Stimulated activated CD8-positive, alpha-beta memory T cell treated with anti-CD3 and anti-CD28 coated beads, Interleukin-7, amount 100 ng/mL, for 24 hours (primary cell): ENCODE results near the gene EXD3.

Experiments used
- DNase-seq: peaks from one replicate; pipeline ENCODE4 v3.0.0-alpha.2; 2020; ENCODE audit warnings: low read depth

The EXD3 gene

DNA sequence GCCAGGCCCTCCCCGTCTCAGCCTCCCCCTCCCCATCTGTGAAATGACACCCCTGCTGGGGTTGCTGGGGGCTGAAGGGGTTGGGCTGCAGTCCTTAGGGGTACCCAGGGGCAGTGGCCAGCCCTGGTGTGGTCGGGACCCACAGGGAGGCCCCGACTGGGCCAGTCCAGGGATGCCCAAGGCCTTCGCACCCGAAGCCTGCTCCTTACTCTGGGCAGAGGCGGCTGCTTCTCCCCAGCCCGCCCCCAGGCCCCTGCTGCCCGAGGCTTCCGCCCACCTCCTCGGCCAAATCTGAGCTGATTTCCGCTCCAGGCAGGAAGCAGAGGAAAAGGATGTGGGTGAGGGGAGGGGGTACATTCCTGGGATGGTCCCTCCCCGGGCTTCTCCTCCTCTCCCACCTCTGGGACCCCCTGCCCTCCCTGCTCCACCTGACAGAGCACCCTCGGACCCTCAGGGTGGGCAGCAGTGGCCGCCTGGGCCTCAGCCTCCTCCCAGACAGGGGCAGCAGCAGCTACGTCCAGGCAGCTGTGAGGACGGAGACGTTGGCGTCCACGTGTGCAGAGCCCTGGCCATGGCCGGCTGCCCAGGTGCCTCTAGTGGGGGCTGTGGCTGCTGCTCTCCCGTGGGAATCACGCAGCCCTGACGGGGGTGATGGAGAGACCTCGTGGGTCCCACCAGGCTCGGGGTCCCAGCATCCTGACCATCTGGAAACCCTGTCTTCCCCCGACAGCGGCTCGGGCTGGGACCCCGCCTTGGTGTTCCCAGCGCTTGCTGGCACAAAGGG lies 116.7 kb downstream of the EXD3 start:
- DNase-seq, result no peak

DNA sequence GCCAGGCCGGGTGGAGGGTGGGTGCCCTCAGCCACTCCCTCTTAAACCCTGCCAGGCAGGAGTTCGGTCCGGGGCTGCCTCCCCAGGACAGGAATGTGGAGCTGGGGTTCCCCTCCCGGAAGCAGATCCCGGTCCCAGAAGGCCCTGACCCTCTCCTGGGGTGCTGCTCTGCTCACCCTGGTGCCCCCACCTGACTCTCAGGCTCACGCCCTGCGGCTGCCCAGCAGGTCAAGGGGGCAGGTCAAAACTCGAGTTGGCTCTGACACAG lies 117.2 kb downstream of the EXD3 start:
- no peak for DNase-seq

DNA sequence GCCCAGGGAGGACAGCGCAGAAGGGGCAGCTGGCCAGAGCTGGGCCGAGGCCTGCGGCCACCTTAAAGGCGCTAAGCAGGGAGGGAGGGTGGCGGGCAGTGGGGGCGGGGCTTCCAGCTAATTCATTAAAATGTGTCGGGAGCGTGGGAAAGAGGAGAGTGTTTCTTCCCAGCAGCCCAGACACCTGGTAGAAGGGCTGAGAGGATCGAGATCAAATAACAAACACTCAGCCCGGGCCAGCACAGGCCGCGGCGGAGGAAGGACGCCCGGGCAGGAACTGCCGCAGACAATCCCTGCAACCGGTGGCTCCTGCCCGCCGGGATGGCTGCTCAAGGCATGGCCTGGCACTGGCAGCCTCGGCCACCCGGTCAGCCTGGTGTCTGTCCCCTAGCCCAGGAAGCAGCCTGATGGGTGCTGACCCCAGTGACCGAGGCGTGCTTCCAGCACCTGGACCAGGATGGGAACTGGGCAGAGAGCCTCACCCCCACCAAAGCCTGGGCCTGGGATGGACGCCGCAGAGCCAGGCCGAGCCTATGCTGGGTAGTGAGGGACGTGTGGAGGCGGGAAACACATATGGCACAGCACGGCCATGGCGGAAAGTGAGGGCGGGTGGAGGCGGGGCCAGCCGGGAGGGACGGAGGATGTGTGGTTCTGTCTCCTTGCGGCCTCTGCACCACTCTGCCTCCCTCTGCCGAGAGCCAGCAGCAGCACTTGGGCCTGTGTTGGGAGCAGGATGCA lies 117.7 kb downstream of the EXD3 start:
- DNase-seq, result peak; percentile 19

DNA sequence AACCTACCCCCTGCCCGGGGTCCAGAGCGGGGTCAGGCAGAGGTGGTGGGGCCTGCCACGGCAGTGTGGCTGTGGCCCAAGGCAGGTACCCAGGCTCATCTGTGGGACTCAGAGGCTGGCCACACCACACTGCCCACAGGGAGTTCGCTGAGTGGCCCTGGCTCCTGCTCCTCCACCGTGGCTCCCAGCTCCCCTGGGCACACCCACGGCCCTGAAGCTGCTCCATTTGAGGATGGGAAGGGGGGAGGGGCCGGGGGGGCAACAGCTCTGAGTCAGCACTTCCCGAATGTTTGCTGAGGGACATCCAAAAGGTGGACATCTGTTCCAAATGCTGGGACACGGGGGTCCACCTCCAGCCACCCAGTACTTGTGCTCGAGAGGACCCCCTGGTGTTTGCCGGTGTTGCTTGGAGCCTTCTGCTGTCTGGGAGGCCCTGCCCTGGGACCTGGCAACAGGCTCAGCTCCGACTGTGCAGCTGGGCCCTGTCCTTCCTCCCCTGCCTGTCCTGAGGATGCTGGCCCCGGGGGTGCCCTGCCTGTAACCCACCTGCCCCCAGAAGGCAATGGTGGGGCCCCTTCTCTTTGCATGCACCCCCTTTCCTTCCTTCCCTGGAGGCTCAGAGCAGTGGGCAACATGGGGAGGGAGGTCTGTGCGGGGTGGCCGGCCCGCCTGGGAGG lies 118.4 kb downstream of the EXD3 start:
- DNase-seq, result no peak

DNA sequence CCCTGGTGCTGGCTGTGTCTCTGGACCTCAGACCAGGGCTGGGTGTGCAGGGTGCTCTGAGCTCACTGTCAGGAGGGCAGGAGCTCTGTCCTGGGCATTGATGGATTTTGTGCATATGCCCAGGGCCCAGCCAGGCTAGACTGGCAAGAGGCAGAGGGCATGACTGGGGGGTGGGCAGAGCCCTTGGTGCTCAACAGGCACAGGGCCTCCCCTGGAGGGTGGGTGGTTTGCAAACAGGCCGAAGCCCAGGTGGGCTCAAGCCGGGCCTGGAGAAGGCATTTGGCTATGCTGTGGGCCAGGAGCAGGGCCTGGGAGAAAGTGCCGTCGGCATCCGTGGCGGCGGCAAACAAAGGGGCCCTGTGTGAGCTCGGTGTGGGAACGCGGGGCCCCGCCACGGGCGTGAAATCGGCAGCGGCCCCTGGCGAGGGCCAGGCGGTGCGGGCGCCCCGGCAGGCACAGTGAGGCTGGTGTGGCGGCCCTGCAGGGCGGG lies 119.0 kb downstream of the EXD3 start:
- no peak for DNase-seq

DNA sequence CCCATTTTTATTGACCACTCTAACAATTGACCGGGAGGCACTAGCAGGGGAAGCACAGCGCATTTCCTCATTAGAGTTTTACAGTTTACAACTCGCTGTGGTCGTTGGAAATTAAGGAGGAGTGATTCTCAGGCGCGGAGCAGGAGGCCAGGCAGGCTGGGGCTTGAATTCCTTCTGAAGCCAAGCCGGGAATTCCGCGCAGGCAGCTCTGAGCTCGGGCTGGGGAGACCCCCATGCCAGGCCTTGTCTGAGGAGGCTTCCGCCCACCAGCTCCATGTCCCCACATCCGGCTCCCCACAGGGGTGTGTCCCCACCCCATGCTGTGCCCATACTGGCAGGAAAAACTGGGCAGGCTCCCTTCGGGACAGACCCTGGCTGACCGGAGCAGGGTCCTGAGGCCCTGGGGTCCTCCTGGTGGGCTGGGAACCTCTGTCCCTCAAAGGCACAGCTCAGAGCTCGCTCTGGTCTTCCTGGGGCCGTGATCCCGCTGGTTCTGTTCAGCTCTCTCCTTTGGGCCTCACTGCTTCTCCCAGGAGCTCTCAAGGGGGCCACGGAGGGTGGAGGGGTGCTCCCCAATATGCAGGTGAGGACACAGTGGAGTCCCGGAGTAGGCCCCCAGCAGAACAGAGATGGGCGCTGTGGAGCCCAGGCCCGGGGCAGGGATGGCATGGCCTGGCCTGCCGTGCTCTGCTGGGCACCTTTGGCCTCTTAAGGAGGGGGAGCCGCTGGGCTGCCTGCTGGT lies 119.6 kb downstream of the EXD3 start:
- no peak for DNase-seq

DNA sequence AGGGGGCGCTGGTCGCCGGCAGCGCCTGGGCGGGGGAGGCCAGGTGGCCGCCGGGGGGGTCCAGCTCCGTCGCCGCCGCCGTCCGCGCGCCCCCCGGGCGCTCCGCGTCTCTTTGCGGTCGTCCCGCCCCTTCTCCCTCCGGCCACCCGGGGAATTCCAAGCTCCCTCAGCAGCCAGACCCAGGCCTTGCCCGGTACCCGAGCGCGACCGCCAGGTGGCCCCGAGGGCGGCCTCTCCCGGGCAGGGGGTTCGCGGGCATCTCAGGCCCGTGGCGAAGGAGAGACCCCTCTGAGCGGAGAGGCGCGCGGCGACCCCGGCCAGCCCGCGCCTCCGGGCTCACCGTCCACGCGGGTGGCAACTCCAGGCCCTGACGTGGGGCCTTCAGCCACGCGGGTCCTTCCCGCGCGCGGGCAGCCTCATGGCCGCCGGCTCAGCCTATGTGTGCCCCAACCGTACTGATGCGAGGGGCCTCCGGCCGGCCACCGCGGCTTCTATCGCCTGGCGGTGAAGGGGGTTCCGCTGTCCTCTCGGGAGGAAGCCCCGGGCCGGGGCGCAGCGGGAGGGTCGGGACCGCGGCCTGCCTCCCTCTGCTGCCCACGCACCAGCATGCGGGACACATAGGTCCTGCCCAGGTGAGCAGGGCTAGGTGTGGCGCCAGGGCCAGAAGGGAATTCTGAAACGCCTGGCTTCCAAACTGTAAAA lies 120.4 kb downstream of the EXD3 start:
- DNase-seq, result no peak

DNA sequence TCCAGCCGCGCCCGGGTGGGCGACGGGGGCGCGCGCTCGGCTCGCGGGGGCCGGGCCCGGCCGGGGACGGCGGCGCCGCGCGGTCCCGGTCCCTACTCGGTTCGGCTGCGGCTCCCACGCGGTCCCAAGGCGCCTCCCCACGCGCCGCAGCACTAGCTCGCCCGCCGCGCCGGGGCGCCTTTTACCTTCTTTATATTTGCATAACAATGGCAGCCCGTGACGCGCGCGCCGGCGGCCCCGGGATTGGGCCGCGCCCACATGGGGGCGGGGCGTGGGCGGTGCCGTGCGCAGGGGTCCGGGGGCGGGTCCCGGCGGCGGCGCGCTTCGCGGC lies 120.9 kb downstream of the EXD3 start, which contains the start of gene NRARP:
NRARP (minus strand) TSS at position 154 of the 331 bp plus-strand sequence. CDS start 343 bp downstream, outside the sequence.
- peak; percentile 75 for DNase-seq

DNA sequence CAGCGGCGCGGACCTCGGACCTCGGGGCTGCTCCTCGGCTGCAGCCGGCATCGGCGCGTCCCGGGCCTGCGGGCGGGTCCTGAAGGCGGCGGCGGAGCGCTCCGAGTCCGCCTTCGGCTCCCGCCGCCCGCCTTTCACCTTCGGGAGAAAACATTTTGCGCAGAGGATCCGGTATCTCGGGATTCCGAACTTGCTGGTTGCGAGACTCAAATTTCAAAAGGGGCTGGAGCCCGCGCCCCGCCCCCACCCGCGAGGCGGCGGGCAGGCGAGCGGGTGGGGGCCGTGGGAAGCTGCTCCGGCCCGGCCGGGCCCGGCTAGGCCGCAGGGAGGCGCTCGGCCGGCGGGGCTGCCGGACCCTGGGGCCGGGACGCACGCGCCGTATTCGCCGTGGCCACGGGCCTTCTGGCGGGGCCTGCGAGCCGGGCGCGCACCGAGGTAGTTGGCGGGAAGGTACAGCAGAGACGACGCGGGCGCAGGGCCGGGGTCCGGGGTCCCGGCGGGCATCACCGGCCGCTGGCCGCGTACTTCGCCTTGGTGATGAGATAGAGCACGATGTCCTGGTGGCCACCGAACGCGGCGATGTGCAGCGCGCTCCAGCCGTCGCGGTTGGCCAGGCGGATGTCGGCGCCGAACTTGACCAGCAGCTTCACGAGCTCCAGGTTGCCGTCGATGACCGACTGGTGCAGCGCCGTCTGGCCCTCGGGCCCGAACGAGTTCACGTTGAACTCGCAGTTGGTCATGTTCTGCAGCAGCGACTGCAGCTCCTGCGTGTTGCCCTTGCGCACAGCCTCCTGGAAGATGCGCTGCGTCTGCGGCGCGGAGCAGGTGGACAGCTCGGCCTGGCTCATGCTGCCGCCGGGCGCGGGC lies 121.6 kb downstream of the EXD3 start:
- DNase-seq, result no peak

DNA sequence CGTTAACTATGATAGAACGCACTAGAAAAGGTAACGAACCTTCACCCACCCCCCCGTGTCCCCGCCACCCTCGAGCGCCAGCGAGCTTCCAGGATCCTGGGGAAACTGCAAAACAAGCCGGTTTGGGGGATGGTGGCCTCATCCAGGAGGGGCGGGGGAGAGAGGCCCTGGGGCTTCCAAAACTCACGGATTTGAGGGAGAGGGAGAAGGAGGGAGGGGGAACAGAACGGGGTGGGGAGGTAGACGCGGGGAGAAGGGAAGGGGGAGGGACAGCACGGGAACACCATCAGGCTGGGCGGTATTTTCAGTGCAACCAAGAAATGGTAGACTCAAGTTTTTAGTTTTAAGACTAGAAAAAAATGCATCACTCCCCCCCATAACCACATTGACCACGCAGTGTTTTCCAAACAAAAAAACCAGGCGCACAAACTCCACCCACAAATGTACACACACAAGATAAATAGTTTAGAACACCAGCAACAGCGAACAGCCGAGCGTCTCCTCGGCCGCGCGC lies 122.3 kb downstream of the EXD3 start:
- no peak for DNase-seq

DNA sequence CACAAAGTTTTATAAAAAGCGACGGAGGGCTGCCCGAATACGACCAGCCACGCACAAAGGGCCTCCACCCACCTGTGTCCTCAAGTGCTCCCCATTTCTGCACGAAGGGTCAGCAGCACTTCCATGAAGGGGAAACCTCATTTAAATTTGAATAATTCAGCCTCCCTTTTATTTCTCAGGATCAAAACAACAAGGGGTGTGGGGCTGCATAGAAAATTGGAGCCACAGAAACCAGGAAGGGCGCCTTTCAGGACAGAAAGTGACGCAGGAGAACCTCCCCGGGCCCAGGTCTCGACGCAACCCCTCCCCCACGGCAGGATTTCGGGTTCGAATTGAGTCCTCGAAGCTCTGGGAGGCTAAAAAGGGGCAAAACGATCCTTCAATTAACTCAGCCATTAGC lies 123.0 kb downstream of the EXD3 start:
- DNase-seq, result no peak

DNA sequence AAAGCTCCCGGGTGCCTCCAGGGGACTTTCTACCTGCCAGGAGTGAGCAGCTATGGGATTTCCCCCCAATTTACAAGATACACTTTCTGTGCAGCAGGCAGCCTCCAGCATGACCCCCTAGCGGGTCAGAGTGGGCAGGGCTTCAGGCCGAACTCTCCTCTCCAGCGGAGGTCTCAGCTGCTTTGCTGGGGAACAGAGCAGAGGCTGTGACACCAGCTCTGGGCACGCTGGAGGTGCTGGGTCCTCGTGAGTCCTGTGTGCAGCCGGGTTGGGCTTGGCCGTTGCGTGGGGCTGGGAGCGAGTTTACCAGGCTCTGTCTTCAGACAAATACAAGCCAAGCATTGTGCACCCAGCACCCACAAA lies 123.8 kb downstream of the EXD3 start:
- no peak for DNase-seq

DNA sequence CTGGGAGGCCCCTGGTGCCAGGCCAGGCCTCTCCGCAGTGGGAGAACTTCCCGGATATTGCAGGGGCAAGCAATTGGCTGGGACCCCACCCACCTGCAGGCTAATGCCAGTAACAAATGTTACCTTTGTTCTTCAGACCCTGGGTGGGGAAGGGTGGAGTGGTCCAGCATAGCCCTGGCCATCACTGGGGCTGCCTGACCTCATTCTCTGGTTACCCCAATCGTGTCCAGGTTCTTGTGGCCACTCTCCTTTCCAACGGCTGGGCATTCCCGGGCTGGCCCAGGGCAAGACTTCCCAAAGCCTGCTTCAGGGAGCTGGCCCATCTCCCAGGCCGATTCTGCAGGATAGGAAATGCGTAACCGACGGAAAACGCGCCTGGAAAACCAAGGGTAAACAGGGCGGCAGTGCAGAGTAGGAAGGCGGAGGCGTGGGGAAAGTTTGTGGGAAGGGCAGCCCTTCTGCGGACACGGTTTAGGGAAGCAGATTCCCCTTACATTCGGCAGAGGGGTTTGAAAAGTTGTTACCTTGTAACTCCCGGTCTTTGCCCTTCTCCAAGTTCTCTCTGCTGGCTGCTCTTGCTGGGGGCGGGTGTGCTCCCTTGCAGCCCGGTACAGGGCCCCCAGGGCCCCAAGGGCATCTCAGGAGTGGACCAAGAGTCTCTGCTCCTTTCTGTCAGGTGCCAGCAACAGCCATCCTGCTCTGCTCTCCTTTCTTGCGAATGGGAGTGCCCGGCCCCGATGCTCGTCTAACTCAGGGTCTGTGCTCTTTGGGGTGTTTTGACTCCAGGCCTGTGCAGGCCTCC lies 124.4 kb downstream of the EXD3 start:
- DNase-seq, result no peak

DNA sequence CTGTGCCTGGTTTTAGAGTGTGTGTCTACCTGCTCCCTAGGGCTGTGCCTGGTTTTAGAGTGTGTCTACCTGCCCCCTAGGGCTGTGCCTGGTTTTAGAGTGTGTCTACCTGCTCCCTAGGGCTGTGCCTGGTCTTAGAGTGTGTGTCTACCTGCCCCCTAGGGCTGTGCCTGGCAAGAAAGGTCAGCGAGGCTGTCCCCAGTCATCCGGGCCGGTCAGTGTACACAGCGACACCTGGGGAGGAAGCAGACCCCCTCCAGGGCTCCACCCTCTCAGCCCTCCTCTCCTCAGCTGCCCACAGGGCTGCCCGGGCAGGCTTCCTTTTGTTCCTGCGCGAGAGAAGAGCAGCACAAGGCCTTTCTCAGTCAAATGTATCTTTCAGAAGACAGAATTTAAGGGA lies 125.0 kb downstream of the EXD3 start:
- DNase-seq, result no peak

DNA sequence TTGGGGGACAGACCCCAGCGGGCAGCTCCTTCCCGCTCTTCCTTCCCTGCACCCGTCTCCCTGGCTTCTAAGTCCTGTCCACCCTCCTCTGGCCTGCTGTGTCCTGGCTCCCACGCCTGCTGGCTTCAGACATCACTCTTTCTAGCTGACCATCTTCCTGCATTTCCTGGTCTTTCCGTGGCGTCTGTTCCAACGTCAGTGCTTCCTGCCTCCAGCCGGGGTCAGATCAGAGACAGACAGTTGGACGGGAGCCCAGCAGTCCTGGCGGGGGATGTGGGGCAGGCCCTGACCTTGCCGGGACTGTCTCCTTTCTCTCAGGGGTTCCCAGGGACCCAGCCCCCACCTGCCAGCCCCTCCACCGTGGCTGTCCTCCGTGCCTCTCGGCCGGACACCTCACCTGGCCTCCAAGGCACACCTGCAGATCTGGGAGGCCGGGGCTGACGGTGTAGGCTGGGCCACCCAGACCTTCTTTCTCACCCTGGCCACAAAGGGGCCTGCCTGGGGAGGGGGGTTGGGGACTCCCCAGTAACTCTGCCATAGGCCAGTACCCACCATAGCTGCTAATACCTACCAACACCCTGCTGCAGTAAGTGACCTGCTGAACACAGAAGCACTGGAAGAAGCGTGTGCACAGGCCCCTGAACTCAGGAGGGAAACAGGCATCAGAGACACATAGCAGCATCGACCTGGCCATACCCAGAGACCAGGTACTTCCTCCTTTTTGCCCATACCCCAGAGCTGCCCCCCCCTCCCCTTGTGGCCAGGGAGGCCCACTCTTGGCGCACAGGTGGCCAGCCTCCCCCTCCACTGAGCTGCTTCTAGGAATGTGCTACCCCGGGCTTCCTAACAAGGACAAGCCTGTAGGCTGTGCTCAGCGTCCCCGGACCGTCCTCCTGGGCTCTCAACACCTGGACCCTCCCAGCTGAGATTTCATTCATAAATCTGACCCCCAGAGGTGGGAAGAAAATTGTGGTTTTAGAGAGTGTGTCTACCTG lies 126.0 kb downstream of the EXD3 start:
- no peak for DNase-seq

DNA sequence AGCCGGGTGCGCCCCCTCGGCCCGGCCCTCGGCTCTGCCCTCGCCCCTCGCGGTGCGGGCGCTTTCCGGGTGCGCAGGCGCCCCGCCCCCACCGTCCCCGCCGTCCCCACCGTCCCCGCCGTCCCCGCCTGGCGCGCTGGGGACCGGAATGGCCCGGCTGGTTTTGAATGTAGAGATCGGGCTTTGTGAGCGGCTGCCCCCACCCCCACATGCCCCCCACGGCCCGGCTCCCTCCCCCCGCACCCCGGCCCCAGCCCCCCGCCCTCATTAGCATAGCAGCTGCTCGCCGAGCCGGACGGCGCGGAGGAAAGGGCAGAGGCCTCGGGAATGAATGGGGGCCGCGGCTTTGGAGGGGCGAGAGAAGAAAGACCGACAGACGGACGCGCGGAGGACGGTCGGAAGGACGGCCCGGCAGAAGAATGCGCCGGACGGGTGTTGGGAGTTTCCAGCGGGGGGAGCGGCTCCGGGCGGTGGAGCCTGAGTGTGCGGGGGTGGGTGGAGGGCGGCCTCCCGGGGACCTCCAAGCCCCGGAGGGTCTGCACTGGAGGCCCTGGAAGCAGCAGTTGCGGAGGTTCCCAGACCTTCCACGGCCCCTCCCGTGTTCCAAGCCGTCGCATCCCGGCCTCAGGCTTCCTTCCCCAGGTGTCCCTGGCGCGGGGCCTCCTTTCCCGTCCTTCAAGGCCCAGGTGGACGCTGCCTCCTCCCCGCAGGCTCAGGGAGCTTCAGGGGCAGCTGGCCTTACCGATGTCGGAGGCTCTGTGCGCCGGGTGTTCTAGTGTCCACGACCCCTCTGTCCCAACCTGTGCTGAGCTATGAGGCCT lies 126.9 kb downstream of the EXD3 start:
- DNase-seq, result no peak

DNA sequence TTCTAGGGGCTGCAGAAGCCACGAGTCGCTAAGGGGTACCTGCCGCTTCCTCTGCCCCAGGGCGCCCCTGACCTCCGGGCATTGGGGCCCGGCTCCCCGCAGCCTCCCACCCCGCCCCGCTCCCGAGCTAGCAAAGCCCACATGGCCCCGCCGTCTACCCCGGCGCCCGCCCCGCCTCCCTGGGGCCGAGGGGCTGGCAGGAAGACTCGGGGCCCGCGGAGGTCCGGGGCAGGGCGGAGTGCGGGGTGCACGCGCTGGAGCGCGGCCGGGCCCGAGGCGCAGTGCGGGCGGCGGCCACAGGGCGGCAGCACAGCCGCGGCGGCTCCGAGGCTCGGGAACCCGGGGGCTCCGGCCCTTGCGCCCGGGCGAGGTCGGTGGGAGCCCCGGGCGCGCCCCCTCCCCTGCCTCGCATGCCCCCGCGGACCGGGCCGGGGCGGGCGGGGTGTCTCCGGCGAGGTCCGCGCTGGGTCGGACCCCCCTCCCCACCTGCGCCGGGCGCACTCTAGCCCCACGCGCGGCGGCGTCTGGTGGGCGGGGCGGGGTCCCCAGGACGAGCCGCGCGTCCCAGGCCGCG lies 127.6 kb downstream of the EXD3 start:
- DNase-seq, result no peak
